Activated CD8-positive, alpha-beta memory T cell treated with anti-CD3 and anti-CD28 coated beads, Interleukin-2, amount 50 U/mL, for 4 hours (primary cell): ENCODE results near the gene WLS.
A peak's percentile ranks its signal among the peaks of the same experiment; 100 is the strongest.

Source experiments
- DNase-seq: peaks from one replicate; pipeline ENCODE4 v3.0.0-alpha.2; 2020

The WLS gene

GRCh38 chr1:68128820-68129219, 103.5 kb downstream of the WLS start:
- no peak for DNase-seq

GRCh38 chr1:68128157-68128556, 104.2 kb downstream of the WLS start:
- DNase-seq: no peak

- no peak for DNase-seq
Measured at GRCh38 chr1:68121536-68121935, 110.8 kb downstream of the WLS start.

GRCh38 chr1:68120136-68120791, 112.1 kb downstream of the WLS start:
- DNase-seq: no peak

- no peak for DNase-seq
Measured at GRCh38 chr1:68119445-68119844, 112.9 kb downstream of the WLS start.

- no peak for DNase-seq
Measured at GRCh38 chr1:68117416-68117815, 114.9 kb downstream of the WLS start.

- peak; percentile 32 for DNase-seq
Measured at GRCh38 chr1:68116643-68117235, 115.6 kb downstream of the WLS start.

- DNase-seq: no peak
Measured at GRCh38 chr1:68115308-68115707, 117.0 kb downstream of the WLS start.

- DNase-seq: no peak
Measured at GRCh38 chr1:68113966-68114365, 118.4 kb downstream of the WLS start.

- no peak for DNase-seq
Measured at GRCh38 chr1:68112835-68113243, 119.5 kb downstream of the WLS start.

- DNase-seq: no peak
Measured at GRCh38 chr1:68111519-68112436, 120.5 kb downstream of the WLS start.

GRCh38 chr1:68107771-68108170, 124.6 kb downstream of the WLS start:
- DNase-seq: no peak

- no peak for DNase-seq
Measured at GRCh38 chr1:68103884-68104554, 128.3 kb downstream of the WLS start.

GRCh38 chr1:68103011-68103545, 129.2 kb downstream of the WLS start:
- no peak for DNase-seq

GRCh38 chr1:68101829-68102228, 130.5 kb downstream of the WLS start:
- DNase-seq: no peak

- no peak for DNase-seq
Measured at GRCh38 chr1:68100571-68100970, 131.8 kb downstream of the WLS start.

- no peak for DNase-seq
Measured at GRCh38 chr1:68093737-68094136, 138.6 kb downstream of the WLS start.

- no peak for DNase-seq
Measured at GRCh38 chr1:68087184-68087583, 145.1 kb downstream of the WLS start.

GRCh38 chr1:68085752-68086151, 146.6 kb downstream of the WLS start:
- DNase-seq: no peak

GRCh38 chr1:68083686-68084085, 148.6 kb downstream of the WLS start:
- no peak for DNase-seq

- DNase-seq: no peak
Measured at GRCh38 chr1:68081775-68082283, 150.5 kb downstream of the WLS start.

- DNase-seq: no peak
Measured at GRCh38 chr1:68078647-68079046, 153.7 kb downstream of the WLS start.
